GM18870 (cell line): Measurements from ENCODE around the gene AOC1.
"Not testable (repeated sequence)": the region's sequence is repeated elsewhere in the genome, so short reads cannot be mapped to it uniquely, and the experiment has no call there.

Experiments used
- ATAC-seq: cut with Tn5 transposase; IDR thresholded peaks from one replicate; pipeline ENCODE4 v1.9.1; 2021; ENCODE audit warnings: moderate library complexity; ENCODE audit not compliant: unreplicated experiment

Gene AOC1

DNA sequence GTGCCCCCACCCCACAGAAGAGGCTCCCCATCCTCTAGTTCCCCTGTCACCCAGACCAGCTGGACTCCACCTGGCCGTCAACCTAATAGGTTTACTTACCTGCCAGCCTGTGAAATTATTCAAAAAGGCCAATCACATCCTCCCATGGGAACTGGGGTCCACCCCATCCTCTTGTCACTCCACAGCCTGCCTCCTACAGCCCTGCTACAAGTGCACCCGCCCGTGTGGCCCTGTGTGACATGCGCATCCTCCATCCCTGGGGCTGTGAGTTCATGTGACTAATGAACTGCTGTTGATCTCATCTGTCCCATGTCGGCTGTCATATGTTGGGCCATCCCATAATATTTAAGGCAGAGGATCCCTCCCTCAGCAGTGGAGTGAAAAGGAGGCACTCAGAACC is 39.4 kb downstream of the AOC1 start:
- no peak for ATAC-seq

DNA sequence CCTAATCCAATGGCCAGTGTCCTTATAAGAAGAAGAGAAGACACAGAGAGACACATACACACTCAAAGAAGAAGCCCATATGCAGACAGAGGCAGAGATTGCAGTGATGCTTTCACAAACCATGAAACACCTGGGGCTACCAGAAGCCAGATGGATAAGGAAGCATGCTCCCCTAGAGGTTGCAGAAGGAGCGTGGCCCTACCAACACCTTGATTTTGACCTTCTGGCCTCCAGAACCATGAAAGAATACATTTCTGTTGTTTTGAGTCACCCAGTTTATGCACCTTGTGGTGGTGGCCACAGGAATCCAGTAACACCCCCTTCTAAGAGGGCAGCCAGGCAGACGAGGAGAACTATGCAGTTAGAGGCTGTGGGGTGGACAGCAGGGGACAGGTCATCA is 43.5 kb downstream of the AOC1 start:
- ATAC-seq = no peak

DNA sequence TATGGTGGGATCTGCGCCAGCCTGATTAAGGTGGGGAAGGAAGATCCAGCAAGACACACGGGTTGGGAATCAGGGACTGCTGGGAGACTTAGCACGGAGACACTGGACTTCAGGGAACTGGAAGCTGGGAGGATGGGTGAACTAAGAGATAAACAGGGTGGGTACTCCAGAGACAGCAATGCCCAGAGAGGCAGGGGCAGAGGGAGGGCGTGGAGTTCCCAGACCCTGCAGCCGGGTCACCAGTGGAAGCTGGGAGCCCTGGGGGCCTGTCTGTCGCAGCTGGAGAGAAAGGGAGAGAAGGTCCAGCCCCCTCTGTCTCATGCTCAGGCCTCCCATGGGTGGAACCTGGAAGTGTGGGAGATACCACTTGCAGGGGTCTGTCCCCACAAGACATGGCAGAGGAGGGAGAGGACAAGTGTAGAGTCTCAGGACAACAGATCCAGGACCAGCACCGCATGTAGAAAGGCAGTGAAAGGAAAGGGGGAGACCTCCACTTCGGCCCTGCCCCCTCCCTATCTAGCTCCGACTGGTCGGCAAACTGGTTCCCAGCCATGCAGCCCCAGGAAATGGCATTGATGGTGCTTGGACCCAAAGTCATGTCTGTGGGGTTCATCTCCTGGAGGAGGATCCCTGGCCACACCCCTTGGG is 44.4 kb downstream of the AOC1 start:
- ATAC-seq = no peak

DNA sequence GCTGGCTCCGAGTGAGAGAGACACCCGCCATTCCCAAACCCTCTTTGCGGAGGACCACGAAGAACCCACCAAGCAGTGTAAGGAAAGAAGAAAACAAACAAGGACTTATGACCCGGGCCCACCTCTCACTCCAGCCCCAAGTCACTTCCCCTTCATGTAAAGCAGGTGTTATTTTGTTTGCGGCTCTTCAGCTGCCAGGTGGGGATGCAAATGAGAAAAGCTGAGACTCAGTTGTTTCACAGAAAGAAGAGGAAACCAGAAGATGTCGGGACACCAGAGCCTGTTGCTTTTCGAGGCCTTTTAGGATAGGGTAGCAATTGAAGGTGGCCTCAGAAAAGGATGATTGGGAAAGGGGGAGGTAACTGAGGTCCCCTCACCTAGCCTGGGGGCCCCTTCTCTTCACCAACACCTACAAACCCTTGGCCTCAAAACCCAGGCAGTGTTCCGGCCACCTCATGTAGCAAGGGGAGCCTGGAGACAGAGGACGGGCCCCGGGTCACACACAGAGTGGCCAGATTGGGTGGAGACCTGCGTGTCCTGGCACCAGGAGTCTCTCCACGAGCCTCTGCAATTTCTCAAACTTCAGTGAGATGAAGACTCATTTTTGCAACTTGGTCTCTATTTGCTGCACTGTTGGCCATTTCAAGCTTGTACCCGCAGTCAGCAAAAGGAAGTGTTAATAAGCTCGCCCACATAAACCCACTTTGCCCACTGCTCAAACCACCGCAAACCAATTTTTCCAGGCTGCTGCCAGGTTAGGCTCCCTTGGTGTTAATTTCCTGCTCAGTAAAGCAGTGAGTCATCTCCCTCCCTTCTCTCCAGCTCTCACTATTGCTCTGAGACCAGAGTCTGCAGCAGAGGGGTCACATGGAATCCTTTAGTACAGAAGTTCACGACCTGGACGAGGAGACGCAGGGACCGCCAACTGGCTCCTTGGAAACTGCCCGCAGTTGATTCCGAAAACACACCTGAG is 45.5 kb downstream of the AOC1 start:
- ATAC-seq = no peak

GRCh38 chr7:150898475-150899011 is 46.2 kb downstream of the AOC1 start:
- ATAC-seq = no peak

DNA sequence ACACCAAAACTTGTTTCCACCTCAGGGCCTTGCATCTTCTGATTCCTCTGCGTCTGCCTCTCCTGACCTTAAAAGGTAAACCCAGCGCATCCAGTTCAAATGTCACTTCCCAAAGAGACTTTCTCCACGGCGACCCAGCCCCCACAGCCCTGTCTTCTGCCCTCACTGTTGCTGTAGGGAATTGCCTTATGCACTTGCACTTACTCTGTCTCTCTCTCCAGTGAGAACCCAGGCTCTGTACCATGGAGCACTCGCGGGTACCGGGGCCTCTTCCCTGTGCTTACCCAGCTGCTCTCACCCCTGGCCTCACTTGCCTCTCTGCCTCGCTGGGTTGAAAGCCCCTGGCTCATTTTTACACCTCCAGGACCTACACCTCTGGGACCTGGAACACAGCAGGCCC is 48.4 kb downstream of the AOC1 start:
- no peak for ATAC-seq

DNA sequence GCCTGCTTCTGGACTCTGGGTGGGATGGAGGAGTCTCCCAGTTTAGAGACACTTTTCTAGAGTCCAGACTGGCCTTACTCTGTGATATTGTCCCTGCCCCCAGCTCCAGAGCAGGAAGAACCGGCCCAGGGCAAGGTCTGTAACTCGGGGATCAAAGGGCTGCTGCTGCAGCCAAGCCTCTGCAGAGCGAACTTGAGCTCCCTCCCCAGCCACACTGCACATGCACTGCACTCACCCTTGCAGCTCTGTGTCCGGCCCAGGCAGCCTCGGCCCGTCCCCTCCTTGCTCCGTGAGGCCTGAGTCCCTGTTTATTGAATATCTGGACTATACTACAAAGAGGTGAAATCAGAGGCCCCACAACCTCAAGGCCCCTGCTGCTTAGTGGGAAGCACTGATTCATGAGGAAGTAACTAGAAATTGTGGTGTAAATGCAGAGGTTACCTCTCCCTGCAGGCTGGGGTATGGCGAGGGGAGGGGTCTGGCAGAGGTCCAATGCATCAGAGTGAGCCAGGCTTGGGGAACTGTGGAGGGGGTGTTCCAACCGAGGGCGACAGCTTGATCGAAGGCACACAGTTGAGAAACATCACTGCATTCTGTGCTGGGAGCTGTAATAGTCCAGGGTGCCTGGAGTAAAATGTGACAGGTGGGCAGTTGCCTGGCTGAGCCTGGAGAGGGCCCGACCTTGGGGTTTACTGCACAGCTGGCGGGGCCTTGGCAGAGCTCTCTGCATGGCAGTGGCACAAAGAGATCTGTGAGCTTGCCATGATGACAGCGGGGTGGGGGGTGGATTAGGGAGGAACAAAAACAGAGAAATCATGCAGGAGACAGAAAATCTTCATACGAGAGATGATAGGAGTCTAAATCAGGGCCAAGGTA is 49.1 kb downstream of the AOC1 start:
- no peak for ATAC-seq

DNA sequence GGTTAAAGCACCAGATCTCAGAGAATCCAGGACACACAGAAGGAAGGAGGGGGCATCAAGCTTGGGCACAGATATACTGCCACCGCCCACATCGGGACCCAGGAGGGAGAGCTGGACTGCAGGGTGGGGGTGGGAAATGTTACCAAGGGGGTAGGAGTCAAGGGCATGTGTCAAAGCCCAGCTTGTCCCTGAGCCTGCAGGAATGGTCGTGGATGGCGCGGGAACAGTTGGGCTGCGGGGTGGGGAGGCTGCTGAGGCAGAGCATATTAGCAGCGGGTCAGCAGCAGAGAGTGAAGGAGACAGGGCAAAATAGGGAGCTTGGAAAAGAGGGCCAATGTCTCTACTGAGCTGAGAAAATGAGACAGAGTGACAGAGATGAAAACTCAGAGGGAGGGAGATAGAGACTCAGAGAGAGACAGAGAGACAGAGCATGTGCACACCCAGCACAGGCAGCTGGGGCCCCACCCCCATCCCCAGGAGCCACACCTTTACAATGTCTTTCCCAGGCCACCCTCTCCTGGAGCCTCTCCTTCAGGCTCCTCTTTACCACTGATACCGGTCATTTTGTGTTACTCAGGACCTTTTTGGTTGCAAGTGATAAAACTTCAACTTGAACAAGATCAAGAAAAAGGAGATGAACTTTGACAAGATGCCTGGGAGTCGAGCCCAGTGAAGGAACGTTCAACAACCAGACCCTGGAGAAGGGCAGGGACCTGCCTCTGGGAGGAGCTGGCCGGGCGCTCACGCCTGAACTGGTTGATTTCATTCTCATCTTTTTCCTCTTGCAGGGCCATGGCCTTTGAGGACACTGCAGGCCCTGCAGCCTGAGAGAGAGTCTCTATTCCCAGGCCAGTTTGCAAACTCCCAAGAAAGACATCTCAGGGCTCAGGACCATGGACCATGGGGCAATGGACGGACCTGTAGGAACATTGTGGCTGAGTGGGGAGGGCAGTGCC is 50.0 kb downstream of the AOC1 start:
- no peak for ATAC-seq

DNA sequence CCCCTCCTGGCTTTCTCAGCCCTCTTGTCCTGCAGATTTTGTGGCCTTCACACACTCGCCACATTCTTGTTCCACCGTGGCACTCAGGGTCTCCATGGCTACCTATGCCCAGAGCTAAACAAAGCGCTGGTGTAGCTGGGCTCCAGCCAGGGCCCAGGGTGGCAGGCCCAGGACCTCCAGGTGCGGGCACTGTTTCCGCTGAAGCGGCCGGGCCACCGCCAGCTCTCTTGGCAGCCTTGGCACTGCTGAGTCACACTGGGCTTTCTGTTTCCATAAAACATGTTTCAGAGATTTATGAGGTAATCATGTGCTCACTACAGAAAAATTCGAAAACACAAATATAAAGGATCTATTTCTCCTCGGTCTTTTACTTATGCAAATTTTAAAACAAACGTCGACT is 51.3 kb downstream of the AOC1 start:
- ATAC-seq = no peak

DNA sequence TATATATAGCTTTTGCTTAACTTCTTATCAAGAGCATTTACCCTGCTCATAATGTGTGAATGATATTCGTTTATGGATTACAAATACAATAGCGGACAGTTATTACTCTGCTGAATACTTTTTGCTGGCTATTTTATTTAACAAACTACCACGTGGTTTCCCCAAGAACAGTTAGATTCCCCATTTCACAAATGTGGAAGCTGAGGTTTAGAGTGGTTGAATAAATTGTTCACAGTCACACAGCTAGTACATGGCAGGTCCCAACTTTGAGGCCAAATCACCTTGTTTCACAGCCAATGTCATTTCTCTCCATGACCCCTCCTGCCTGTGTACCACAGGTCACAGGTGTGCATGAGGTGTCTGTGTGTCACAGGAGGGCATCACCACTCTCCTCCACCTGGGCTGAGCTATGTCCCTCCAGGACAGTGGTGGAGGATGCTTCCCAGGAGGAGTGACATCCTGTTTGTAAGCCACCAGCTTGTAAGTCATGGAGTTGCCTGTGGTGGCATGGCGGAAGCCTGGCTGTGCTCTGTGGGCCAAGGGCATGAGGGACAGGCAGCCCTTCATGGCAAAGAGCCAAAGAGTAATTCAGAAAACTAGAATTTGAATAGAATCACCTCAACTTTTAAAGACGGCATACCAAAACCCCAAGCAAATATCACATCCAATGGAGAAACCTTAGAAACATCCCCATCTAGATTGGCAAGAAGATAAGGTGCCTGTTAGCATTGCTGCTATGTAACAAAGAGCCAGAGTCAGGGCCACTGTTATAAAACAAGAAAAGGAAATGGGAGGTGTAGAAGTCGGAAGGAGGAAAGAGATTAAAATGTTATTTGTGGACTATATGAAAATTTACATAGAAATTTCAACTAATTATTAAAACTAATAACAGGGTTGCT is 51.9 kb downstream of the AOC1 start:
- no peak for ATAC-seq

DNA sequence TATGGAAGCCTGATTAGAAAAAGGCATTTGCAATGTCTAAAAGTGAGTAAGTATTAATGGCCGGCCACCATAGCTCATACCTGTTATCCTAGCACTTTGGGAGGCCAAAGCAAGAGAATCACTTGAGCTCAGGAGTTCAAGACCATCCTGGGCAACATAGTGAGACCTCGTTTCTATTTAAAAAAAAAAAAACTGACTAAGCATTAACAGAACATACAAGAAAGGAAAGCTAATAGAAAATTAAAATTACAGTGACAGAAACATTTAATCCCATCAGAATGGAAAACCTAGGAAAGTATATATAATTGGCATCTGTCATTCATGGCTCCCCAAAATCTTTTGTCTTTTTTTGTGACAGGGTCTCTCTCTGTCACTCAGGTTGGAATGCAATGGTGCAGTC is 55.9 kb downstream of the AOC1 start:
- no peak for ATAC-seq

DNA sequence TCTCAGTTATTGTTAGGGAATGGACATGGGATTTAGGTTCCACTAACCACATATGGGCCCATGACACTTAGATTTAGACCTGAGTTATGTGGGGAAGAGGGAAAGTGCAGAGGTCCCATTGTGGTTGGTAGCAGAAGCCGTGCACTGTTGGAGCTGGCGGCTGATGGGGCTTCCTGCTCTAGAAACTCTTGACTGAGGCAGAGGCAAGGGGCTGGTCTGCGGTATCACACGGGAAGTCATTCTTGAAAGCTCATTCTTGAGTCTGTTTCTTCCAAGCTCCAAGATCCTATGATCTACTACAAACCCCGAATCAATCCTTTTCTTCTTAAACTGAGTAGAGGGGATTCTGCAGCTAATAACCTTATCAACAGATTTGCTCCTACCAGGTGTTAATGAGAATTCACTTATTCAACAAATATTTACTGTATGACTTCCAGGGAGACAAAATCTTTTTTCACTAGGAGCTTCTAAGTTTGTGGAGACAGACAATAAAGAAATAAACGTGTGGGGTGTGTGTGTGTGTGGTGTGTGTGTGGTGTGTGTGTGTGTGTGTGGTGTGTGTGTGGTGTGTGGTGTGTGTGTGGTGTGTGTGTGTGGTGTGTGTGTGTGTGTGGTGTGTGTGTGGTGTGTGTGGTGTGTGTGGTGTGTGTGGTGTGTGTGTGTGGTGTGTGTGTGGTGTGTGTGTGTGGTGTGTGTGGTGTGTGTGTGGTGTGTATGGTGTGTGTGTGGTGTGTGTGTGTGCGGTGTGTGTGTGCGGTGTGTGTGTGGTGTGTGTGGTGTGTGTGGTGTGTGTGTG is 57.1 kb downstream of the AOC1 start:
- ATAC-seq = no peak

DNA sequence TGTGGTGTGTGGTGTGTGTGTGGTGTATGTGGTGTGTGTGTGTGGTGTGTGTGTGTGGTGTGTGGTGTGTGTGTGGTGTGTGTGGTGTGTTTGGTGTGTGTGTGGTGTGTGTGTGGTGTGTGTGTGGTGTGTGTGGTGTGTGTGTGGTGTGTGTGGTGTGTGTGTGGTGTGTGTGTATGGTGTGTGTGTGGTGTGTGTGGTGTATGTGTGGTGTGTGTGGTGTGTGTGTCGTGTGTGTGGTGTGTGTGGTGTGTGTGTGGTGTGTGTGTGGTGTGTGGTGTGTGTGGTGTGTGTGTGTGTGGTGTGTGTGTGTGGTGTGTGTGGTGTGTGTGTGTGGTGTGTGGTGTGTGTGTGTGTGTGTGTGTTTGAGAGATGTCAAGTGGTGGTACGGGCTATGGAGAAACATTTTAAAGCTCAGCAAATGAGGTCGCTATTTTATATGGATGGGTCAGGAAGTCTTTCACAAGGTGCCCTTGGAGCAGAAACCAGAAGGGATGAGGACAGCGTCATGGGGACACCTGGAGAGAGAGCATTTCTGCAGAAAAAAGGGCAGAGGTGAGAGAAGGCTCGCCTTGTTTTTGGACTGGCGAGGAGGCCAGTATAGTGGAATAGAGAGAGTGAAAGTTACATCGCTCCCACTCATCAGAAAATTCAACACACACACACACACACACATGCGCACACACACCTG is 58.1 kb downstream of the AOC1 start:
- ATAC-seq = not testable (repeated sequence)

DNA sequence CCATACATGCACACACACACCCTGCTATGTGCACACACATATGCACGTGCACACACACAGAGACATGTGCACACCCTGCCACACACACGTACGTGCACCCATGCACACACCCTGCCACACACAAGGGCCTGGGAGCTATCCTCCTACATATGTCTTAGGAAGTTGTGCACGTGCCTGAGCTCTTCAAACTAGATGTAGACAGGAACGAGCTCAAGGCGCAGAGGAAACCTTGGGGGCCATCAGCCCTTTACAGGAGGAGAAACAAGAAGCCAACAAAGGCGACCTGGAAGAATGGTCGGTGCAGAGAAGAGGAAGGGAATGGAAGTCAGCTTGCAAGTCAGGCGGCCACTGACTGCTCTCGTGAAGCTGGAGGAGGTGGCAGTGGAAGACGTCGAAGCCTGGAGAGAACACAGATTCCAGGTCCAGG is 58.7 kb downstream of the AOC1 start:
- ATAC-seq = no peak
